ENCODE measurements around the gene RPUSD2.
A peak's percentile ranks its signal among the peaks of the same experiment; 100 is the strongest.

RPUSD2 gene

DNA sequence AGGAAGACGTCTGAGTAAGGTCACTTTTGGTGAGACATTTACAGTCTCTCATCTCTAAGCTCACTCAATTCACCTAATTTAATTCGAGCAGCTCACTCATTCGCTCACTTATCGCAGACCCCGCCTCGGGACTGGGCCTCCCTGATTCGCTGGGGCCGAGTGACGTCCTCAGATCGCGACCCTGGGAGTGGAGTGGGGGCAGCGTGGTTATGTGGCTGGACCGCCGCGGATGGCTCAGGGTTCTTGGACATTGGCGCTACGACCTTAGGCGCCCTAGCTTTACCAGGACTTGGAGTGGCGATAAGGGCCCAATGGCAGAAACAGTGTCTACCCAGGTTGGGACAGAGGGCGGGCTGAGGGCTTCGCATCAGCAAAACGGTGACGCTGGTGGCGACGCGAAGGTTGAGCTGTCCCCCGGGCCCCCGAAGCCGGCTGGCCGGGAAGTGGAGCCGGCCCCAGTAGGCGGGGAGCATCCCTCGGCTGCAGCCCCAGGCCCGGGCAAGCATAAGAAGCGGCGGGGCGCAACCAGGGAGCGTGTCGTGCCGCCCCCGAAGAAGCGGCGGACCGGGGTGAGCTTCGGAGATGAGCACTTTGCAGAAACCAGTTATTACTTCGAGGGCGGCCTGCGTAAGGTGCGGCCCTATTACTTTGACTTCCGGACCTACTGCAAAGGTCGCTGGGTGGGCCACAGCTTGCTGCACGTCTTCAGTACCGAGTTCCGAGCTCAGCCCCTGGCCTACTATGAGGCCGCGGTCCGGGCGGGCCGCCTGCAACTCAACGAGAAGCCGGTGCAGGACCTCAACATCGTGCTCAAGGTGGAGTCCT lies at the start of gene RPUSD2:
TSS of gene RPUSD2 (plus strand) at position 171 of the 825 bp plus-strand sequence. CDS start at position 210, 39 bp downstream.
- no peaks in the 10 kb centered on the region for H3K27me3 ChIP-seq (ENCODE audit: control insufficient read depth in 1 of 2, insufficient read depth in 2 of 2, low read length in 2 of 2)
- peak within 1 kb of the TSS; percentile 82 for H3K27ac ChIP-seq (ENCODE audit: low read length)
- peaks cover 10 to 13% of the 10 kb centered on the region in 2 donors for H3K36me3 ChIP-seq (ENCODE audit: control insufficient read depth in 2 of 2, insufficient read depth in 2 of 2, low read length in 2 of 2)
- no peaks in the 10 kb centered on the region for H3K9me3 ChIP-seq (ENCODE audit: control insufficient read depth in 2 of 2, low read length in 2 of 2)
- H3K9ac ChIP-seq (ENCODE audit: low read length in 2 of 2) = peak within 1 kb of the TSS; percentile 78 to 83
- H3K4me3 ChIP-seq (ENCODE audit: low read length in 2 of 2) = peak within 1 kb of the TSS; percentile 95 to 96
- peaks cover 23% of the 10 kb centered on the region for H3K4me1 ChIP-seq (ENCODE audit: control insufficient read depth, insufficient read depth, low read length)

GRCh38 chr15:40523611-40524010 lies 45.5 kb upstream of the RPUSD2 start:
- H3K9me3 ChIP-seq (ENCODE audit: control insufficient read depth in 2 of 2, low read length in 2 of 2) = no peaks in the 10 kb centered on the region
- no peaks in the 10 kb centered on the region for H3K36me3 ChIP-seq (ENCODE audit: control insufficient read depth in 2 of 2, insufficient read depth in 2 of 2, low read length in 2 of 2)
- H3K27ac ChIP-seq (ENCODE audit: low read length) = no peak overlapping the region
- H3K9ac ChIP-seq (ENCODE audit: low read length in 2 of 2) = no peak overlapping the region
- no peak overlapping the region for H3K4me3 ChIP-seq (ENCODE audit: low read length in 2 of 2)
- H3K27me3 ChIP-seq (ENCODE audit: control insufficient read depth in 1 of 2, insufficient read depth in 2 of 2, low read length in 2 of 2) = no peaks in the 10 kb centered on the region
- H3K4me1 ChIP-seq (ENCODE audit: control insufficient read depth, insufficient read depth, low read length) = peaks cover 2% of the 10 kb centered on the region

DNA sequence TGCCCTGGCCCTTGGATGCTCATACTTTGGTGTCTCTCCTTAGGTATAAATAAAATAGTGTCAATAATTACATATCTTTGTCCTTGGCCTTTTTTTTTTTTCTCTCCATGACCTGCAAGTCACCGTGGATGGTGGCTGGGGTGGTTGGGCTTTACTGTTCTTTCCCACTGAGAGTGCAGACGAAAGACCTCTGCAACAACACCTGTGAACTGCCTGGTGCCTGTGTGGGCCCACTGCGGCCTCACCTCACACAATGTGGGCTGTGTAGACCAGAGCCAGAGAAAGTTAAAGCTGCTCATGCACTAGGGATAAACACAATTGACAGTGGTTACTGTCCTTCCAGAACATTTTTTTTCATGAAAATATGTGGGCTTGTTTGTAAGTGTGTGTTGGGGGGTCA lies 43.2 kb upstream of the RPUSD2 start:
- Histone ChIP-seq H3K27me3 (ENCODE audit: control insufficient read depth in 1 of 2, insufficient read depth in 2 of 2, low read length in 2 of 2) (no peaks in the 10 kb centered on the region), H3K9me3 (ENCODE audit: control insufficient read depth in 2 of 2, low read length in 2 of 2) (no peaks in the 10 kb centered on the region), H3K4me3 (ENCODE audit: low read length in 2 of 2) (no peak overlapping the region), H3K4me1 (ENCODE audit: control insufficient read depth, insufficient read depth, low read length) (no peaks in the 10 kb centered on the region), H3K27ac (ENCODE audit: low read length) (no peak overlapping the region), H3K36me3 (ENCODE audit: control insufficient read depth in 2 of 2, insufficient read depth in 2 of 2, low read length in 2 of 2) (no peaks in the 10 kb centered on the region), H3K9ac (ENCODE audit: low read length in 2 of 2) (no peak overlapping the region)

DNA sequence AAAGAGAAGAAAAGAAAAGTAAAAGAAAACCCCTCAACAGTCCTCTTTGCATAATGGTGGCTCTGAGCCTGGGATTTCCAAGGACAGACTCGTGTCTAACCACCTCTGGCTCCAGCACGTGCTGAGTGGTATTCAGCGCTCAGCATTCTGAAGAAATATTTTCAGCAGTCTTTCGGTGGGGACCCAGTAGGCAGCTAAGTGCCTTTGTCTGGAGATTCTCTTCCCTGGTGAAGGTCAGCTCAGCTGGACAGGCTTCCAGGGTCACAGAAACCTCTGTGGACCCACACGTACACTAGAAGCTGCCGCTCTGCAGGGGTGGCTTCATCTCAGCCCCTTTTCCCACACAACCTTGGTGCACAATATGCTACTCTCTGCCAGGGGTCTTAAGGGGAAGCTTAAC lies 40.3 kb upstream of the RPUSD2 start:
- no peak overlapping the region for H3K27ac ChIP-seq (ENCODE audit: low read length)

GRCh38 chr15:40533763-40534364 lies 35.2 kb upstream of the RPUSD2 start:
- H3K36me3 ChIP-seq (ENCODE audit: control insufficient read depth in 2 of 2, insufficient read depth in 2 of 2, low read length in 2 of 2) = no peaks in the 10 kb centered on the region
- no peaks in the 10 kb centered on the region for H3K4me1 ChIP-seq (ENCODE audit: control insufficient read depth, insufficient read depth, low read length)
- no peaks in the 10 kb centered on the region for H3K27me3 ChIP-seq (ENCODE audit: control insufficient read depth in 1 of 2, insufficient read depth in 2 of 2, low read length in 2 of 2)
- no peaks in the 10 kb centered on the region for H3K9me3 ChIP-seq (ENCODE audit: control insufficient read depth in 2 of 2, low read length in 2 of 2)
- H3K4me3 ChIP-seq (ENCODE audit: low read length in 2 of 2) = no peak overlapping the region
- no peak overlapping the region for H3K27ac ChIP-seq (ENCODE audit: low read length)
- H3K9ac ChIP-seq (ENCODE audit: low read length in 2 of 2) = no peak overlapping the region

More for the DNA sequence above, 40.3 kb upstream of the RPUSD2 start:
- Histone ChIP-seq H3K4me3 (ENCODE audit: low read length in 2 of 2) (no peak overlapping the region), H3K9me3 (ENCODE audit: control insufficient read depth in 2 of 2, low read length in 2 of 2) (no peaks in the 10 kb centered on the region), H3K9ac (ENCODE audit: low read length in 2 of 2) (no peak overlapping the region), H3K4me1 (ENCODE audit: control insufficient read depth, insufficient read depth, low read length) (no peaks in the 10 kb centered on the region), H3K36me3 (ENCODE audit: control insufficient read depth in 2 of 2, insufficient read depth in 2 of 2, low read length in 2 of 2) (no peaks in the 10 kb centered on the region), H3K27me3 (ENCODE audit: control insufficient read depth in 1 of 2, insufficient read depth in 2 of 2, low read length in 2 of 2) (no peaks in the 10 kb centered on the region)

DNA sequence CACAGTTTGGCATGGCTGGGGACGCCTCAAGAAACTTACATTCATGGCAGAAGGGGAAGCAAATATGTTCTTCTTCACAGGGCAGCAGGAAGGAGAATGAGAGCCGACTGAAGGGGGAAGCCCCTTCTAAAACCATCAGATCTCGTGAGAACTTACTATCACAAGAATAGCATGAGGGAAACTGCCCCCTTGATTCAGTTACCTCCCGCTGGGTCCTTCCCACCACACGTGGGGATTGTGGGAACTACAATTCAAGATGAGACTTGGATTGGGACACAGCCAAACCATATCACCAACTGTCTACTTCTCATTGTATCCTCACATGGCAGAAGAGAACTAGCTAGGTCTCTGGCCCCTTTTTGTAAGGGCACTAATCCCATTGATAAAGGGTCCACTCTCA lies 34.7 kb upstream of the RPUSD2 start:
- H3K27ac ChIP-seq (ENCODE audit: low read length) = no peak overlapping the region
- H3K36me3 ChIP-seq (ENCODE audit: control insufficient read depth in 2 of 2, insufficient read depth in 2 of 2, low read length in 2 of 2) = no peaks in the 10 kb centered on the region
- H3K4me3 ChIP-seq (ENCODE audit: low read length in 2 of 2) = no peak overlapping the region
- H3K9ac ChIP-seq (ENCODE audit: low read length in 2 of 2) = no peak overlapping the region
- no peaks in the 10 kb centered on the region for H3K9me3 ChIP-seq (ENCODE audit: control insufficient read depth in 2 of 2, low read length in 2 of 2)
- H3K27me3 ChIP-seq (ENCODE audit: control insufficient read depth in 1 of 2, insufficient read depth in 2 of 2, low read length in 2 of 2) = no peaks in the 10 kb centered on the region
- H3K4me1 ChIP-seq (ENCODE audit: control insufficient read depth, insufficient read depth, low read length) = no peaks in the 10 kb centered on the region

DNA sequence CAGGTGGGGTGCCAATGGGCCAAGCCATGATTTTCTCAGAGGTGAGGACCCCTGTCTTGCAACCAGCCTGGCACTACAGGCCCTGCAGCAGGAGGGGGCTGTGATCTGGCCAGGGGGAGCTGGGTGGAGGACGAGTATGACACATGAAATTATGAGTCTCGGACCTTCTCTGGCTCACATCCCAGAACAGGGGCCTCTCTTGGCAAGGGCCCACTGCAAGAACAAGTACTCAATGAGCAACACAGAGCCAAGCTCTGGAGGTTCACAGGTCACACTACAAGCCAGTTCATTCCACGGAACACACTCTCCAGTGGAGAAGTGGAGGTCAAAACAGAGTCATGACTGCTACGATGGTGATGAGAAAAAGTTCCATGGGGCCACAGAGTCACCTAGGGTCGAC lies 32.6 kb upstream of the RPUSD2 start:
- Histone ChIP-seq H3K27ac (ENCODE audit: low read length) (no peak overlapping the region), H3K9ac (ENCODE audit: low read length in 2 of 2) (no peak overlapping the region), H3K36me3 (ENCODE audit: control insufficient read depth in 2 of 2, insufficient read depth in 2 of 2, low read length in 2 of 2) (peaks cover 0 to 2% of the 10 kb centered on the region in 2 donors), H3K4me1 (ENCODE audit: control insufficient read depth, insufficient read depth, low read length) (no peaks in the 10 kb centered on the region), H3K27me3 (ENCODE audit: control insufficient read depth in 1 of 2, insufficient read depth in 2 of 2, low read length in 2 of 2) (no peaks in the 10 kb centered on the region), H3K4me3 (ENCODE audit: low read length in 2 of 2) (no peak overlapping the region), H3K9me3 (ENCODE audit: control insufficient read depth in 2 of 2, low read length in 2 of 2) (no peaks in the 10 kb centered on the region)

DNA sequence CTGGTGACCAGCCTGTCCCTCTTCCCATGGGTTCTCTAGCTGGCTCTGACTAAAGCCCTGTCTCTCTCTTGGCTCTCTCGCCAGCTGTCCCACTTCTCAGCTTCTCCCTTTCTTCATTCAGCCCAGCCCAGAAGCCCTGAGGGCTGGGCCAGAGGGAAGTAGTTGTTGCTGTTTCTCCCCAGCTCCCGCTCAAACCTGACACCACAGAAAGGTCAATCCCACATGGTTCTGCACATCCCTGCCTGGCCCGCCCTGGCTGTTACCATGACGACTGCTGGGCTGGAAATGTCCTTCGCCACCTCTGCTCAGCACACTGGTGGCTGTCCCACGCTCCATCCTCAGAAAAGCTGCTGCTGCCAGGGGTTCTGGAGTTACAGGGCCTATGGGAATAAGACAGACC lies 30.1 kb upstream of the RPUSD2 start:
- no peaks in the 10 kb centered on the region for H3K4me1 ChIP-seq (ENCODE audit: control insufficient read depth, insufficient read depth, low read length)
- no peak overlapping the region for H3K9ac ChIP-seq (ENCODE audit: low read length in 2 of 2)
- peaks cover 0 to 2% of the 10 kb centered on the region in 2 donors for H3K36me3 ChIP-seq (ENCODE audit: control insufficient read depth in 2 of 2, insufficient read depth in 2 of 2, low read length in 2 of 2)

GRCh38 chr15:40543082-40543481 lies 26.0 kb upstream of the RPUSD2 start:
- Histone ChIP-seq H3K4me1 (ENCODE audit: control insufficient read depth, insufficient read depth, low read length) (no peaks in the 10 kb centered on the region), H3K36me3 (ENCODE audit: control insufficient read depth in 2 of 2, insufficient read depth in 2 of 2, low read length in 2 of 2) (peaks cover 5 to 6% of the 10 kb centered on the region in 2 donors), H3K4me3 (ENCODE audit: low read length in 2 of 2) (no peak overlapping the region), H3K27me3 (ENCODE audit: control insufficient read depth in 1 of 2, insufficient read depth in 2 of 2, low read length in 2 of 2) (no peaks in the 10 kb centered on the region), H3K9me3 (ENCODE audit: control insufficient read depth in 2 of 2, low read length in 2 of 2) (no peaks in the 10 kb centered on the region), H3K27ac (ENCODE audit: low read length) (no peak overlapping the region), H3K9ac (ENCODE audit: low read length in 2 of 2) (no peak overlapping the region)

More for the DNA sequence above, 30.1 kb upstream of the RPUSD2 start:
- H3K4me3 ChIP-seq (ENCODE audit: low read length in 2 of 2) = no peak overlapping the region
- H3K27me3 ChIP-seq (ENCODE audit: control insufficient read depth in 1 of 2, insufficient read depth in 2 of 2, low read length in 2 of 2) = no peaks in the 10 kb centered on the region
- H3K27ac ChIP-seq (ENCODE audit: low read length) = no peak overlapping the region
- H3K9me3 ChIP-seq (ENCODE audit: control insufficient read depth in 2 of 2, low read length in 2 of 2) = no peaks in the 10 kb centered on the region

DNA sequence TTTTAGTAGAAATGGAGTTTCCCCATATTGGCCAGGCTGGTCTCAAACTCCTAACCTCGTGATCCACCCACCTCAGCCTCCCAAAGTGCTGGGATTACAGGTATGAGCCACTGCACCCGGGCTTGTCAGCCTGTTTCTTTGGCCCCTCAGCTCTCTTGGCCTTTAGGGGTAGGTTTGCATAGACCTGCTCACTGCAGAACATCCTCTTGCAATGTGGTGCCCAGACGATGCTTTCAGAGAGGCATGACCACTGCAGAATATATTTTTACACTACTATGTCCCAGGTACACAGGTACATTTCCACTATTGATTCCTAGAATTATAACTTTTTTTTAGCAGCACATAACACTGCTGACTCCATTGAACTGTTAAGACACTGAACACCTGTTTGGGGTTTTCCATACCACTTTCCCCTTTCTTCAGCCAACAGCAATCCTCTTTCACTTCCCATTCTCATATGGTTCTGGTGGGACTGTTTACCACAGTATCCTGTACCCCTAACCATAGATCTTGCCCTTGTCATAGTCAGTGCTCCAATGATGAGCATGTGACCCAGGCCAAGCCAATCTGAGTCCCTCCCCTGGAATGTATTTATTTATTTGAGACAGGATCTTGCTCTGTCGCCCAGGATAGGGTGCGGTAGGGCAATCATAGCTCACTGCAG lies 25.3 kb upstream of the RPUSD2 start:
- peaks cover 6 to 8% of the 10 kb centered on the region in 2 donors for H3K36me3 ChIP-seq (ENCODE audit: control insufficient read depth in 2 of 2, insufficient read depth in 2 of 2, low read length in 2 of 2)
- H3K27ac ChIP-seq (ENCODE audit: low read length) = no peak overlapping the region
- H3K9me3 ChIP-seq (ENCODE audit: control insufficient read depth in 2 of 2, low read length in 2 of 2) = no peaks in the 10 kb centered on the region
- H3K4me3 ChIP-seq (ENCODE audit: low read length in 2 of 2) = no peak overlapping the region
- H3K4me1 ChIP-seq (ENCODE audit: control insufficient read depth, insufficient read depth, low read length) = no peaks in the 10 kb centered on the region
- no peak overlapping the region for H3K9ac ChIP-seq (ENCODE audit: low read length in 2 of 2)
- H3K27me3 ChIP-seq (ENCODE audit: control insufficient read depth in 1 of 2, insufficient read depth in 2 of 2, low read length in 2 of 2) = no peaks in the 10 kb centered on the region

Measured in stomach smooth muscle (tissue), 2 donors.